GM12878 (cell line): ENCODE results near the gene ING1. TPM values are rescaled to one million over a fixed set of nuclear protein-coding genes. Genes with fewer than 3 reads are reported as not detected.

Source experiments
- ATAC-seq: fragments of 200-7000 bp; cut with Tn5 transposase; 3 replicates; pipeline ENCODE4 v1.9.1; 2020; ENCODE audit warnings: mild to moderate bottlenecking, moderate library complexity
- BruUV-seq: library from RNA; stranded (reverse); fragments of 400-500 nt; replicated peaks from 2 replicates; lab custom pipeline; 2021; lab: Mats Ljungman, UMichigan
- CTCF ChIA-PET: fragments of 300-600 bp; sonication (Branson Sonifier 250); formaldehyde crosslinking; extraction: SDS; loops from one replicate; lab custom pipeline; 2021; ENCODE audit warnings: inconsistent platforms; lab: Yijun Ruan, JAX
- POLR2A ChIA-PET: fragments of 350-600 bp; formaldehyde crosslinking; extraction: SDS; loops from one replicate; lab custom pipeline; 2021; ENCODE audit warnings: inconsistent platforms; lab: Charles Lee
- RAD21 ChIA-PET: fragments of 300-600 bp; sonication (Branson Sonifier 250); formaldehyde crosslinking; loops from one replicate; lab custom pipeline; 2023; ENCODE audit warnings: antibody characterized with exemption; ENCODE audit not compliant: unreplicated experiment; lab: Charles Lee
- SMC1A ChIA-PET: fragments of 300-600 bp; sonication (Branson Sonifier 250); formaldehyde crosslinking; loops from one replicate; lab custom pipeline; 2023; ENCODE audit not compliant: unreplicated experiment, uncharacterized antibody; lab: Charles Lee
- DNase-seq: peaks from one replicate; pipeline ENCODE4 v3.0.0-alpha.2; 2011; ENCODE audit warnings: low read depth, low spot score
- FAIRE-seq: peaks from 3 replicates; lab custom pipeline; 2011; peaks lifted over from hg19 to GRCh38; lab: Jason Lieb, UNC
- H2AFZ ChIP-seq: 2 replicates; pipeline ENCODE4 v1.6.0; 2011; ENCODE audit warnings: low read depth, low read length, control low read depth; ENCODE audit not compliant: control insufficient read depth
- H3K27ac ChIP-seq: 2 replicates; pipeline ENCODE4 v1.5.1; 2011; ENCODE audit warnings: control low read depth; ENCODE audit not compliant: control insufficient read depth, insufficient read depth
- H3K27me3 ChIP-seq, 2 experiments: replicated peaks in 1 of 2; 2 replicates each; pipeline versions ENCODE4 v1.6.0 to v1.6.1; 2011; ENCODE audit warnings: low read length in 1 of 2; ENCODE audit not compliant: control insufficient read depth in 2 of 2, insufficient read depth in 2 of 2
- H3K36me3 ChIP-seq, 2 experiments: 2 replicates each; pipeline ENCODE4 v1.5.1; 2011; ENCODE audit warnings: low read length in 1 of 2; ENCODE audit not compliant: control insufficient read depth in 2 of 2, insufficient read depth in 2 of 2
- H3K4me1 ChIP-seq: 2 replicates; pipeline ENCODE4 v1.6.1; 2011; ENCODE audit warnings: mild to moderate bottlenecking, low read length, moderate library complexity, mixed read lengths; ENCODE audit not compliant: control insufficient read depth, insufficient read depth
- H3K4me2 ChIP-seq: 2 replicates; pipeline ENCODE4 v1.6.0; 2011; ENCODE audit warnings: control low read depth; ENCODE audit not compliant: control insufficient read depth, insufficient read depth
- H3K4me3 ChIP-seq: fragments of 200-600 bp; sonication (generic); 2 replicates; pipeline ENCODE4 v1.5.1; 2016
- H3K79me2 ChIP-seq: 2 replicates; pipeline ENCODE4 v1.6.0; 2011; ENCODE audit warnings: low read length; ENCODE audit not compliant: control insufficient read depth, insufficient read depth
- H3K9ac ChIP-seq: 2 replicates; pipeline ENCODE4 v1.8.0; 2011; ENCODE audit warnings: low read length, control low read depth, mixed read lengths; ENCODE audit not compliant: control insufficient read depth, insufficient read depth
- H3K9me3 ChIP-seq: replicated peaks from 3 replicates; pipeline ENCODE4 v1.5.1; 2011; ENCODE audit warnings: mild to moderate bottlenecking, low read length; ENCODE audit not compliant: control insufficient read depth, insufficient read depth
- H4K20me1 ChIP-seq: 2 replicates; pipeline ENCODE4 v1.6.0; 2011; ENCODE audit not compliant: control insufficient read depth, insufficient read depth
- CBFB ChIP-seq: IDR thresholded peaks from 2 replicates; pipeline ENCODE4 v1.6.1; 2016; ENCODE audit warnings: antibody characterized with exemption, low read depth
- NFYA ChIP-seq: IDR thresholded peaks from 2 replicates; pipeline ENCODE4 v1.6.1; 2011; ENCODE audit warnings: low read depth, mild to moderate bottlenecking, low read length, improper control_type of control experiment, borderline replicate concordance
- NKRF ChIP-seq: fragments of 450-650 bp; conservative IDR thresholded peaks from 2 replicates; pipeline ENCODE4 v1.6.1; 2017; ENCODE audit warnings: mild to moderate bottlenecking, moderate library complexity
- RAD21 ChIP-seq: IDR thresholded peaks from 2 replicates; pipeline ENCODE4 v1.6.1; 2011; ENCODE audit warnings: mild to moderate bottlenecking, low read depth, low read length, moderate library complexity; ENCODE audit not compliant: insufficient read depth
- STAT3 ChIP-seq: IDR thresholded peaks from 2 replicates; pipeline ENCODE4 v1.6.1; 2011; ENCODE audit warnings: low read depth, low read length, improper control_type of control experiment
- ZNF687 ChIP-seq: fragments of 450-650 bp; IDR thresholded peaks from 2 replicates; pipeline ENCODE4 v1.6.1; 2017; ENCODE audit warnings: mild to moderate bottlenecking, moderate library complexity
- WGBS: methylation state at CpG from one replicate; pipeline ENCODE4 v1.1.6; 2016; ENCODE audit warnings: low lambda C conversion rate; ENCODE audit not compliant: insufficient replicate concordance, insufficient coverage; ENCODE audit errors: missing lambda C conversion rate; 5-methylcytosine and 5-hydroxymethylcytosine counted together
- in situ Hi-C: fragments of 300-500 bp; cut with MboI; formaldehyde crosslinking; loops from 9 replicates; pipeline ENCODE4 v1.14.3; 2018; ENCODE audit warnings: mixed read lengths
- intact Hi-C: fragments of 100-400 bp; cut with micrococcal nuclease; formaldehyde crosslinking; loops from one replicate; pipeline ENCODE4 v1.14.2; 2022; ENCODE audit not compliant: unreplicated experiment
- polyA plus RNA-seq, 11 experiments: library from polyadenylated mRNA; depleted of rRNA in 4 of 11; unstranded in 6 of 11; stranded (reverse) in 5 of 11; fragments of >200 nt; fragmentation: Nextera tagmentation in 4 of 11; fragmentation: Illumina TruSeq in 1 of 11; extraction: Ambion mirVana in 4 of 11; extraction: Trizol in 1 of 11; gene quantifications; 1 replicate in 1 of 11; 2 replicates in 10 of 11; pipeline versions ENCODE4 v1.2.1 to v1.2.3, GENCODE V29; 2011 to 2016; ENCODE audit warnings: inconsistent platforms in 2 of 11, missing spikeins in 2 of 11, low read depth in 1 of 11
- total RNA-seq, 4 experiments: library from RNA; depleted of rRNA in 3 of 4; stranded (reverse); fragments of >200 nt in 3 of 4; fragmentation: Illumina TruSeq in 1 of 4; extraction: Trizol in 1 of 4; gene quantifications; 2 replicates each; pipeline versions ENCODE4 v1.2.1 to v1.2.3, GENCODE V29; 2013 to 2021

ING1 gene
- total and polyA plus RNA-seq, 10 of the 15 experiments (the other 5 are each of a cell fraction or from before 2014, with no cell fraction given) = 1.3 to 20.4 (median 13.1) TPM

- H2AFZ ChIP-seq = no peak overlapping the region
- H3K79me2 ChIP-seq = no peaks in the 10 kb centered on the region
- no peak overlapping the region for H3K27ac ChIP-seq
- no peaks in the 10 kb centered on the region for H3K4me1 ChIP-seq
- H3K9ac ChIP-seq = no peak overlapping the region
- WGBS = 90% methylated on average over 12 of the region's 12 CpGs
- DNase-seq (no peak), FAIRE-seq (no peak), ATAC-seq (no peak)
- no peak overlapping the region for H3K4me2 ChIP-seq
- H3K9me3 ChIP-seq = no peaks in the 10 kb centered on the region
- ChIA-PET CTCF (interaction anchor here (1.0 to 3.2 kb wide), 4 partner anchors 91 to 137 kb away, joined by 3 to 17 read pairs (median 4); no protein-coding TSS in a partner anchor), SMC1A (interaction anchor here (0.9 to 2.1 kb wide), 2 partner anchors 29 to 135 kb away, joined by 3 to 9 read pairs; no protein-coding TSS in a partner anchor), RAD21 (interaction anchor here (0.7 to 1.4 kb wide), 2 partner anchors 35 to 135 kb away, joined by 3 to 4 read pairs; no protein-coding TSS in a partner anchor), POLR2A (interaction anchor here (0.9 kb wide), 1 partner anchor 29 kb away, joined by 3 read pairs; no protein-coding TSS in a partner anchor)
- intact Hi-C loops = no loop called here
- no peaks in the 10 kb centered on the region for H4K20me1 ChIP-seq
- in situ Hi-C loops = no loop called here
- H3K27me3 ChIP-seq = no peaks in the 10 kb centered on the region
- no peak overlapping the region for H3K4me3 ChIP-seq
- no peak for TF ChIP-seq NFYA
- no peak for TF ChIP-seq STAT3
- TF ChIP-seq RAD21 = no peak
- TF ChIP-seq ZNF687 = no peak
- no peak for TF ChIP-seq NKRF
- TF ChIP-seq CBFB = no peak
- peaks cover 14 to 19% of the 10 kb centered on the region in 2 experiments; a peak in 3 of 4 replicates for H3K36me3 ChIP-seq
- no TSS peak for BruUV-seq
Observed at GRCh38 chr13:110682746-110683145, 30.8 kb upstream of the ING1 start.
